Measurements from ENCODE around the gene NTN1. TPM values are rescaled to one million over a fixed set of nuclear protein-coding genes. Genes with fewer than 3 reads are reported as not detected.

Gene NTN1
- total RNA-seq, 1 experiment from 2014 or later: 1.2 TPM

- Histone ChIP-seq H2BK5ac (ENCODE audit: insufficient read length, low read length) (no peak overlapping the region), H3K23ac (ENCODE audit: insufficient read length, low read depth, low read length) (no peak overlapping the region), H4K5ac (ENCODE audit: insufficient read length, low read depth, low read length) (no peak overlapping the region), H3K27ac (ENCODE audit: insufficient read length, low read depth, low read length) (no peak overlapping the region), H3K79me2 (ENCODE audit: insufficient read depth, low read length) (no peaks in the 10 kb centered on the region), H3K18ac (ENCODE audit: insufficient read length, low read depth, low read length) (no peak overlapping the region), H3K4me2 (ENCODE audit: insufficient read depth, insufficient read length, low read length) (no peak overlapping the region), H3K56ac (ENCODE audit: insufficient read length, low read depth, low read length) (no peak overlapping the region), H2BK12ac (ENCODE audit: insufficient read length, low read depth, low read length) (no peak overlapping the region), H3K27me3 (ENCODE audit: insufficient read depth, low read length) (no peaks in the 10 kb centered on the region), H4K8ac (replicated peaks; ENCODE audit: insufficient read length, low read depth, low read length) (no peak overlapping the region), H4K91ac (ENCODE audit: insufficient read length, low read depth, low read length) (no peak overlapping the region), H3K9me3 (ENCODE audit: control insufficient read depth, low read depth, low read length) (no peaks in the 10 kb centered on the region), H2BK20ac (ENCODE audit: low read depth, low read length, poor library complexity, severe bottlenecking) (no peak overlapping the region), H3K79me1 (ENCODE audit: insufficient read depth, low read depth, low read length, poor library complexity, severe bottlenecking) (no peaks in the 10 kb centered on the region), H3T11ph (ENCODE audit: low read length) (no peak overlapping the region), H2AFZ (ENCODE audit: low read length) (no peak overlapping the region), H3K4me1 (ENCODE audit: insufficient read depth, low read length) (no peaks in the 10 kb centered on the region), H3K4ac (ENCODE audit: low read depth, low read length) (no peak overlapping the region), H3K14ac (ENCODE audit: insufficient read depth, low read length) (no peak overlapping the region), H2AK5ac (ENCODE audit: insufficient read length, low read length) (no peak overlapping the region), H3K9ac (ENCODE audit: extremely low read depth, insufficient read length, low read length) (no peak overlapping the region), H4K20me1 (ENCODE audit: control insufficient read depth, insufficient read depth, insufficient read length) (no peaks in the 10 kb centered on the region), H2BK15ac (ENCODE audit: low read depth, low read length) (no peak overlapping the region), H2BK120ac (ENCODE audit: low read depth, low read length, poor library complexity, severe bottlenecking) (no peak overlapping the region), H3K23me2 (ENCODE audit: insufficient read length, low read depth, low read length, poor library complexity, severe bottlenecking) (no peaks in the 10 kb centered on the region)
- no peak for DNase-seq
- TF ChIP-seq CTCF (conservative IDR thresholded peaks at IDR 0.05): no peak
- H3K4me3 Mint-ChIP-seq: no peak overlapping the region; a peak in 1 of 5 replicates
- no CpG with 5 or more reads among the region's 13 CpGs for WGBS (ENCODE audit: extremely low coverage, insufficient read length, low lambda C conversion rate)
- no peak overlapping the region; a peak in 2 of 7 replicates for H3K27ac Mint-ChIP-seq
- peaks cover 1 to 16% (median 14%) of the 10 kb centered on the region in 3 experiments; a peak in 6 of 7 replicates for H3K36me3 Mint-ChIP-seq (ENCODE audit: insufficient read depth in 1 of 3, low read depth in 3 of 3)
- H3K9me3 Mint-ChIP-seq: peaks cover 15 to 17% of the 10 kb centered on the region in 2 experiments
- peaks cover 5% of the 10 kb centered on the region for H3K27me3 Mint-ChIP-seq (ENCODE audit: low read depth)
- H3K4me1 Mint-ChIP-seq: peaks cover 35 to 36% of the 10 kb centered on the region in 2 experiments
Observed at GRCh38 chr17:9219631-9220397, 198.5 kb downstream of the NTN1 start.
